Endothelial cell of umbilical vein (primary cell): ENCODE data around the gene SLC35E3. TPM values are rescaled to one million over a fixed set of nuclear protein-coding genes. Genes with fewer than 3 reads are reported as not detected.

Source experiments
- BruUV-seq: library from RNA; stranded (reverse); fragments of 400-500 nt; replicated peaks from 2 replicates; lab custom pipeline; 2021; lab: Mats Ljungman, UMichigan
- CTCF ChIA-PET: fragments of 300-600, 350-600 bp; sonication (Branson Sonifier 250); formaldehyde crosslinking; loops from one replicate; lab custom pipeline; 2021; ENCODE audit warnings: antibody characterized with exemption, inconsistent platforms; lab: Charles Lee
- POLR2A ChIA-PET: fragments of 300-600, 350-600 bp; sonication (Branson Sonifier 250); formaldehyde crosslinking; loops from one replicate; lab custom pipeline; 2021; ENCODE audit warnings: antibody characterized with exemption, inconsistent platforms; lab: Charles Lee
- DNase-seq: peaks from one replicate; pipeline ENCODE4 v3.0.0-alpha.2; 2011; ENCODE audit warnings: low read depth, low spot score
- FAIRE-seq: peaks from 2 replicates; lab custom pipeline; 2011; peaks lifted over from hg19 to GRCh38; lab: Jason Lieb, UNC
- H2AFZ ChIP-seq: 2 replicates; pipeline ENCODE4 v1.6.0; 2012; ENCODE audit warnings: low read depth, low read length, control low read depth, inconsistent platforms
- H3K27ac ChIP-seq: 2 replicates; pipeline ENCODE4 v1.5.1; 2011; ENCODE audit warnings: low read depth, mild to moderate bottlenecking, control low read depth, low read length, moderate library complexity; ENCODE audit not compliant: insufficient read depth
- H3K27me3 ChIP-seq, 2 experiments: 2 replicates each; pipeline versions ENCODE4 v1.6.0 to v1.6.1; 2011; ENCODE audit warnings: low read length in 2 of 2, mixed read lengths in 1 of 2; ENCODE audit not compliant: control insufficient read depth in 2 of 2, insufficient read depth in 2 of 2
- H3K36me3 ChIP-seq, 2 experiments: 2 replicates in 1 of 2; 3 replicates in 1 of 2; pipeline ENCODE4 v1.5.1; 2011; ENCODE audit warnings: low read length in 2 of 2, mild to moderate bottlenecking in 1 of 2, moderate library complexity in 1 of 2; ENCODE audit not compliant: control insufficient read depth in 2 of 2, insufficient read depth in 2 of 2; ENCODE audit errors: extremely low read depth in 1 of 2
- H3K4me1 ChIP-seq: 3 replicates; pipeline ENCODE4 v1.5.1; 2011; ENCODE audit warnings: mild to moderate bottlenecking, low read length; ENCODE audit not compliant: control insufficient read depth, insufficient read depth; ENCODE audit errors: extremely low read depth
- H3K4me2 ChIP-seq: 2 replicates; pipeline ENCODE4 v1.6.1; 2011; ENCODE audit warnings: low read length, control low read depth, mixed read lengths; ENCODE audit not compliant: insufficient read depth
- H3K4me3 ChIP-seq, 3 experiments: fragments of 200-600 bp in 1 of 3; sonication (generic), shearing (Covaris generic) in 1 of 3; replicated peaks in 1 of 3; 2 replicates each; pipeline ENCODE4 v1.5.1; 2011 to 2016; ENCODE audit warnings: control low read depth in 3 of 3, low read length in 3 of 3, mild to moderate bottlenecking in 2 of 3, inconsistent platforms in 1 of 3, low read depth in 1 of 3, moderate library complexity in 1 of 3; ENCODE audit not compliant: insufficient read depth in 1 of 3
- H3K79me2 ChIP-seq: 2 replicates; pipeline ENCODE4 v1.6.0; 2012; ENCODE audit warnings: low read length, inconsistent platforms; ENCODE audit not compliant: control insufficient read depth, insufficient read depth
- H3K9ac ChIP-seq: replicated peaks from 2 replicates; pipeline ENCODE3; 2011; ENCODE audit warnings: low read length, control low read depth; ENCODE audit not compliant: insufficient read depth; ENCODE audit errors: extremely low read depth
- H3K9me1 ChIP-seq: replicated peaks from 3 replicates; pipeline ENCODE4 v1.6.0; 2011; ENCODE audit warnings: mild to moderate bottlenecking, low read length; ENCODE audit not compliant: control insufficient read depth, insufficient read depth; ENCODE audit errors: extremely low read depth
- H3K9me3 ChIP-seq: replicated peaks from 2 replicates; pipeline ENCODE4 v1.5.1; 2012; ENCODE audit warnings: low read length, inconsistent platforms; ENCODE audit not compliant: control insufficient read depth, insufficient read depth
- H4K20me1 ChIP-seq: replicated peaks from 2 replicates; pipeline ENCODE3; 2011; ENCODE audit warnings: mild to moderate bottlenecking, low read length; ENCODE audit not compliant: control insufficient read depth, insufficient read depth; ENCODE audit errors: extremely low read depth
- EZH2 ChIP-seq: IDR thresholded peaks from 2 replicates; pipeline ENCODE4 v1.6.1; 2012; ENCODE audit warnings: borderline replicate concordance, low read depth, mild to moderate bottlenecking, moderate library complexity, low read length, inconsistent platforms; ENCODE audit not compliant: severe bottlenecking
- FOS ChIP-seq: IDR thresholded peaks from 2 replicates; pipeline ENCODE4 v1.6.1; 2011; ENCODE audit warnings: mild to moderate bottlenecking, low read length, moderate library complexity, borderline replicate concordance; ENCODE audit not compliant: insufficient read depth
- GATA2 ChIP-seq: IDR thresholded peaks from 2 replicates; pipeline ENCODE4 v1.7.0; 2011; ENCODE audit warnings: low read depth, mild to moderate bottlenecking, moderate library complexity, mixed read lengths, low read length; ENCODE audit not compliant: insufficient read length, insufficient read depth
- JUN ChIP-seq: IDR thresholded peaks from 2 replicates; pipeline ENCODE4 v1.6.1; 2011; ENCODE audit warnings: borderline replicate concordance, low read depth; ENCODE audit not compliant: insufficient read length, insufficient read depth
- MYC ChIP-seq: IDR thresholded peaks from one replicate; pipeline ENCODE4 v1.6.1; 2011; ENCODE audit warnings: mild to moderate bottlenecking, low read depth, low read length
- POLR2A ChIP-seq: IDR thresholded peaks from 2 replicates; pipeline ENCODE4 v1.6.1; 2012; ENCODE audit warnings: low read depth, mild to moderate bottlenecking, control low read depth, low read length
- POLR2AphosphoS5 ChIP-seq: IDR thresholded peaks from 2 replicates; pipeline ENCODE4 v1.6.1; 2012; ENCODE audit warnings: low read depth, mild to moderate bottlenecking, control low read depth, low read length, moderate library complexity; ENCODE audit not compliant: insufficient read depth
- dilution Hi-C: fragments of 300-500 bp; cut with MboI; formaldehyde crosslinking; loops from one replicate; pipeline ENCODE4 v1.15.0; 2019; ENCODE audit warnings: low sequenced_read_pairs; ENCODE audit not compliant: extremely low pct_ligation_motif_present
- intact Hi-C: fragments of 100-400 bp; cut with micrococcal nuclease; formaldehyde crosslinking; loops from one replicate; pipeline ENCODE4 v1.10.0; 2022
- polyA plus RNA-seq, 4 experiments: library from polyadenylated mRNA; depleted of rRNA in 3 of 4; stranded (reverse) in 3 of 4; unstranded in 1 of 4; fragments of >200 nt; gene quantifications; 2 replicates each; pipeline versions ENCODE4 v1.2.1 to v1.2.3, GENCODE V29; 2011 to 2012; ENCODE audit warnings: missing spikeins in 1 of 4
- total RNA-seq: library from RNA; stranded (reverse); gene quantifications from 2 replicates; pipeline ENCODE4 v1.2.3, GENCODE V29; 2021
- TF ChIP-seq, protein P1 (sequence below), 2 donors: IDR thresholded peaks; 1 replicate in 1 of 2; 2 replicates in 1 of 2; pipeline ENCODE4 v1.5.1; 2011; ENCODE audit warnings: low read length in 2 of 2, mild to moderate bottlenecking in 2 of 2, moderate library complexity in 2 of 2, control low read depth in 1 of 2, inconsistent platforms in 1 of 2, low read depth in 1 of 2; ENCODE audit not compliant: insufficient read depth in 1 of 2; ENCODE audit errors: extremely low read depth in 1 of 2
- TF ChIP-seq, protein P2 (sequence below): IDR thresholded peaks from 2 replicates; pipeline ENCODE4 v1.6.1; 2011; ENCODE audit not compliant: insufficient read depth, insufficient read length

SLC35E3 gene
- total and polyA plus RNA-seq, 2 donors (not counting 3 experiments of a cell fraction or from before 2014, with no cell fraction given): 8.1 to 13.8 TPM

DNA sequence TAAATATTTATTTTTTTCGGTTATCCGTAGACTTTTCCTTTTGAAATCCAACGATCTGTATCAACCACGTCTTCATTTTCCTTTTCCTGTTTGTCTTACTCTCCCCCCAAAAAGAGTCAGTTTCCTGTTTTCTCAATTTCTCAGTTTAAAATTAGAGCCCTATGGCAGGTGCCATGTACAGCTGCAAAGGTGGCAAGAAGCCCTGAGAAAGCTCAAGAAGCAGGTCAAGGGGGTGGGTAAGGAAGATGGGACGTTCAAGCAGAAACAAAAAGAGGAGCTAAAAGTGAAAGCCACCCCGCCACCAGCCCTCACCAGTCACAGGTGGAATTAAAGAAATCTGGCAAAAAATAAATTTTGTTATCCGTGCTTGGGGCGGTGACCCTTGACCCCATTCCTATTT lies 26.7 kb downstream of the SLC35E3 start:
- BruUV-seq: no TSS peak
- TF ChIP-seq, protein P1, sequence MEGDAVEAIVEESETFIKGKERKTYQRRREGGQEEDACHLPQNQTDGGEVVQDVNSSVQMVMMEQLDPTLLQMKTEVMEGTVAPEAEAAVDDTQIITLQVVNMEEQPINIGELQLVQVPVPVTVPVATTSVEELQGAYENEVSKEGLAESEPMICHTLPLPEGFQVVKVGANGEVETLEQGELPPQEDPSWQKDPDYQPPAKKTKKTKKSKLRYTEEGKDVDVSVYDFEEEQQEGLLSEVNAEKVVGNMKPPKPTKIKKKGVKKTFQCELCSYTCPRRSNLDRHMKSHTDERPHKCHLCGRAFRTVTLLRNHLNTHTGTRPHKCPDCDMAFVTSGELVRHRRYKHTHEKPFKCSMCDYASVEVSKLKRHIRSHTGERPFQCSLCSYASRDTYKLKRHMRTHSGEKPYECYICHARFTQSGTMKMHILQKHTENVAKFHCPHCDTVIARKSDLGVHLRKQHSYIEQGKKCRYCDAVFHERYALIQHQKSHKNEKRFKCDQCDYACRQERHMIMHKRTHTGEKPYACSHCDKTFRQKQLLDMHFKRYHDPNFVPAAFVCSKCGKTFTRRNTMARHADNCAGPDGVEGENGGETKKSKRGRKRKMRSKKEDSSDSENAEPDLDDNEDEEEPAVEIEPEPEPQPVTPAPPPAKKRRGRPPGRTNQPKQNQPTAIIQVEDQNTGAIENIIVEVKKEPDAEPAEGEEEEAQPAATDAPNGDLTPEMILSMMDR (IDR thresholded peaks at IDR 0.05; ENCODE audit: extremely low read depth in 1 of 2, insufficient read depth in 1 of 2, low read depth in 1 of 2, low read length in 2 of 2): no peak
- no peak for TF ChIP-seq GATA2
- TF ChIP-seq JUN: no peak
- TF ChIP-seq, protein P2, sequence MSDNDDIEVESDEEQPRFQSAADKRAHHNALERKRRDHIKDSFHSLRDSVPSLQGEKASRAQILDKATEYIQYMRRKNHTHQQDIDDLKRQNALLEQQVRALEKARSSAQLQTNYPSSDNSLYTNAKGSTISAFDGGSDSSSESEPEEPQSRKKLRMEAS: no peak
- no peak for TF ChIP-seq EZH2
- TF ChIP-seq MYC: no peak
- TF ChIP-seq POLR2AphosphoS5: no peak
- no peak for TF ChIP-seq FOS
- TF ChIP-seq POLR2A: no peak
- Histone ChIP-seq H3K4me2 (peak overlapping the region; percentile 33), H3K36me3 (no peaks in the 10 kb centered on the region), H3K4me3 (no peak overlapping the region), H3K9me1 (no peaks in the 10 kb centered on the region), H3K9ac (no peak overlapping the region), H3K27ac (no peak overlapping the region), H3K9me3 (no peaks in the 10 kb centered on the region), H3K79me2 (no peaks in the 10 kb centered on the region), H4K20me1 (no peaks in the 10 kb centered on the region), H3K27me3 (no peaks in the 10 kb centered on the region), H3K4me1 (peaks cover 8% of the 10 kb centered on the region), H2AFZ (no peak overlapping the region)
- dilution Hi-C loops: no loop called here
- POLR2A ChIA-PET: no interaction called here
- intact Hi-C loops: no loop called here
- CTCF ChIA-PET: interaction anchor here (0.6 to 1.1 kb wide), 3 partner anchors 8 to 31 kb away, joined by 3 to 5 read pairs (median 3); no protein-coding TSS in a partner anchor
- DNase-seq (peak; percentile 53), FAIRE-seq (no peak)
